GM21786 (cell line): ENCODE measurements around the gene TIA1.
"Not testable (repeated sequence)": the region's sequence is repeated elsewhere in the genome, so short reads cannot be mapped to it uniquely, and the experiment has no call there.

Experiments used
- ATAC-seq: cut with Tn5 transposase; IDR thresholded peaks from one replicate; pipeline ENCODE4 v1.9.1; 2021; ENCODE audit not compliant: unreplicated experiment

The TIA1 gene, protein sequence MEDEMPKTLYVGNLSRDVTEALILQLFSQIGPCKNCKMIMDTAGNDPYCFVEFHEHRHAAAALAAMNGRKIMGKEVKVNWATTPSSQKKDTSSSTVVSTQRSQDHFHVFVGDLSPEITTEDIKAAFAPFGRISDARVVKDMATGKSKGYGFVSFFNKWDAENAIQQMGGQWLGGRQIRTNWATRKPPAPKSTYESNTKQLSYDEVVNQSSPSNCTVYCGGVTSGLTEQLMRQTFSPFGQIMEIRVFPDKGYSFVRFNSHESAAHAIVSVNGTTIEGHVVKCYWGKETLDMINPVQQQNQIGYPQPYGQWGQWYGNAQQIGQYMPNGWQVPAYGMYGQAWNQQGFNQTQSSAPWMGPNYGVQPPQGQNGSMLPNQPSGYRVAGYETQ

DNA sequence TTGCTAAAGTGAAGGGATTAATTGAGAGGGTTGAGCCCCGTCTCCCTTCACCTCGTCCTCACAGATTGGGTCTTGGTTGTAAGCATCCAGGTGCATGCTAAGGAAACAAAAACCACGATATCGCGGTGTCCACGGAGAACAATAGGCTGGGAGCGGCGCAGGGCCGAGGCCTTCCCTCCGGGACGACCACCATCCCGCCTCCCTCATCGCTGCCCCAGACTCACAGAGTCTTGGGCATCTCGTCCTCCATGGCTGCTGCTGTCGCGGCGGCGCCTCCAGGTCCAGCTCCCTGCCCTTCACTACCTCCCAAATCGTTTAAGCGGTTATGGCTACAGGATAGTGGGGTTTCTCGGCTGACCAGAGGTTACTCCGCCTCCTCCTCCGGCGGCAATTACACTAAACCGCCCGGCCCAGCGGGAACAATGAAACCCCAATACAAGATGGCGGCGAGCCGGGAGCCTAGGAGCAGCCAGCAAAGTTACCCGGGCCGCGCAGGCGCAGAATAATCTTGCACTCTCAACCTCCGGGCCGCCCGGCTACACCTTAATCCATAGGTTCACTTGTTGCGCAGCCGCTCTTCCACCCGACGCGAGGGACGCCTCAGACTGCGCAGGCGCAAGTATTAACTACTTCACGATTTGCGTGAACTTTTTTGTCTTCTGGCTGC is at the start of gene TIA1:
Gene TIA1, minus strand, starts transcription at position 448 of the 667 bp plus-strand sequence. Its CDS starts 198 bp downstream, at position 250.
- peak; percentile 91 for ATAC-seq

DNA sequence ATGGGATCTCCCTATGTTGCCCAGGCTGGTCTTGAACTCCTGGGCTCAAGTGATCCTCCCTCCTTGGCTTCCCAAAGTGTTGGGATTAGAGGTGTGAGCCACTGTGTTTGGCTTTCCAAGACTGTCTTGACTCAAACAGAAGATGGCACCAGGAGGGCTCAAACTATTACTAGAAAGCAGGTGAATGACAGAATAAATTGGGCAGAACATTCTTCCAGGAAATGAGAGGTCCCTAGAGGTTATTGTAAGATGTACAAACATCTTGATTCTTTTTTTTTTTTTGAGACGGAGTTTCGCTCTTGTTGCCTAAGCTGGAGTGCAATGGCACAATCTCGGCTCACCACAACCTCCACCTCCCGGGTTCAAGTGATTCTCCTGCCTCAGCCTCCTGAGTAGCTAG is 49.4 kb upstream of the TIA1 start:
- not testable (repeated sequence) for ATAC-seq

DNA sequence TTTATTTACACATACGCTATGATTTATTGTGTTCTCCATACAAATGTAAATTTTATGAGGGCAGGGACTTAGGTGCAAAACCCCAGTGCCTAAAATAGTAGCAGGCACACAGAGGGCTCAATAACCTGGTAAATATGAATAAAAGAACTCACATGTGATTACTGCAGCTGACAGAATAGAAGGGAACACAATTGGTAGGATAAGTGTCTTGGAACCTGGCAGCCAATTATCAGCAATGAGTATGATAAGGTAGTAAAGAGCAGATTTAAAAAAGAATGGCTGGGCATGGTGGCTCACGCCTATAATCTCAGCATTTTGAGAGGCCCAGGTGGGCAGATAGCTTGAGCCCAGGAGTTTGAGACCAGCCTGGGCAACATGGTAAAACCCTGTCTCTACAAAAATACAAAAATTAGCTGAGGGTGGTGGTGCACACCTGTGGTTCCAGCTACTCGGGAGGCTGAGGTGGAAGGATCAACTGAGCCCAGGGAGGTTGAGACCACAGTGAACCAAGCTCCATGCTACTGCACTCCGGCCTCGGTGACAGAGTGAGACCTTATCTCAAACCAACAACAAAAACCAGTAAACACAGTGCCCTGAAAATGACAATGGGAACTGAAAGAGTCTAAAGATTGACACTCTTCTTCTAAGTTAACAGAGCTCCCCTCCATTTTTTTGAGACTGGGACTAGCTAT is 35.2 kb upstream of the TIA1 start:
- ATAC-seq, result no peak

DNA sequence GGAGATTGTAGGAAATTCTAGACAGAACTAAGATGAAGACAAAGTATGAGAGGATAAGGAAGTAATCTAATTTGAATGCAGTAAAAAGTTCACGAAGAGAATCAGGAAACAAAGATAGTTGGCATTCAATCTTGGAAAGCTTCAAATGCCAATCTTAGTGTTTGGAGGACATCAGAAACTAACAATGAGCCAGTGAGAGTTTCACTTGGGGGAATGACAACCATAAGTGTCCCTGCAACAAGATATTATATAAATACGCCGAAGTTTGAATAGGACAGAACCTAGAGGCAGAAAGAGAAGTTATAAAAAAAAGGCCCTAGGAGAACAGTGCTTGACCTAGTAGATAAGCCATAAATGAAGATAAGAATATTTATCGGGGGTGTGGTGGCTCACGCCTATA is 34.0 kb upstream of the TIA1 start:
- ATAC-seq, result no peak

DNA sequence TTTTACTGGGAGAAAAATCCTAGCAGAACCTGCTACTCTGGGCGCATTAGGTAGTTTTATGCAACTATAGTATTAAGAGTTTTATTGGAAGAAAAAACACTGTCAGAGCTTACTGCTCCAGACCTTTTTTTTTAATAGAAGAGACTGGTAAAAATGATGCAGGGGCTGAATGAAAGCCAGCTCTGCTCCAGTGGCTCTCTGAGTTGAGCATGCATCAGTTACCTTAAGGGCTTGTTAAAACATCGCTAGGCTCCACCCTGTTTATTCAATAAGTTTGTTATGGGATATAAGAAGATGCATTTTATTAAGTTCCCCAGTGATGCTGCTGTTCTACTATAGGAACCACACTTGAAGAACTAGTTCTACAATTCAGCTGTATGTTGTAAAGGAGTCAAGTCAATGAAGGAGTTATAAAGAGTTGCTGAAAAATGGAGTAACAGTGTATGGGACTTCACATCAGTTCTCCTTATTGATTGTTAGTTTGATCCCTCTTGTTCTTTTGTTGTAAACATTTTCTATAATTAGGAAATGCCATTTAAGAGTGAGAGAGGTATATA is 31.9 kb upstream of the TIA1 start:
- ATAC-seq, result no peak

DNA sequence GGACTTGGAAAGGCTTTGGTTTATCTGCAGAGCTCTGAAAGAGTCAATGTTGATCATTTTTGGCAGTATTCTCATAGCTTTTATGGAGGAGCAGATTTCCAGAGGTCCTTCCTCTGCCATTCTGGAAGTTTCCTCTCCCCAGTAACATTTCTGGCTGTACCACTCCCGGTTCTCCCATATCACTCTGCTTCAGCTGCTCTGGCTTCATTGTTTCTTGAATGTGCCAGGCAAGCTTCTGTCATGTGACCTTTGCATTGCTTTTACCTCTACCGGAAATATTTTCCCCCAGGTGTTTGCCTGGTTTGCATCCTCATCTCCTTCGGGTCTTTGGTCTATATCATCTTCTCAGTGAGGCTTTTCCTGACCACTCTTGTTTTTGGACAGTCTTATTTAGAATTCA is 21.9 kb upstream of the TIA1 start:
- no peak for ATAC-seq

DNA sequence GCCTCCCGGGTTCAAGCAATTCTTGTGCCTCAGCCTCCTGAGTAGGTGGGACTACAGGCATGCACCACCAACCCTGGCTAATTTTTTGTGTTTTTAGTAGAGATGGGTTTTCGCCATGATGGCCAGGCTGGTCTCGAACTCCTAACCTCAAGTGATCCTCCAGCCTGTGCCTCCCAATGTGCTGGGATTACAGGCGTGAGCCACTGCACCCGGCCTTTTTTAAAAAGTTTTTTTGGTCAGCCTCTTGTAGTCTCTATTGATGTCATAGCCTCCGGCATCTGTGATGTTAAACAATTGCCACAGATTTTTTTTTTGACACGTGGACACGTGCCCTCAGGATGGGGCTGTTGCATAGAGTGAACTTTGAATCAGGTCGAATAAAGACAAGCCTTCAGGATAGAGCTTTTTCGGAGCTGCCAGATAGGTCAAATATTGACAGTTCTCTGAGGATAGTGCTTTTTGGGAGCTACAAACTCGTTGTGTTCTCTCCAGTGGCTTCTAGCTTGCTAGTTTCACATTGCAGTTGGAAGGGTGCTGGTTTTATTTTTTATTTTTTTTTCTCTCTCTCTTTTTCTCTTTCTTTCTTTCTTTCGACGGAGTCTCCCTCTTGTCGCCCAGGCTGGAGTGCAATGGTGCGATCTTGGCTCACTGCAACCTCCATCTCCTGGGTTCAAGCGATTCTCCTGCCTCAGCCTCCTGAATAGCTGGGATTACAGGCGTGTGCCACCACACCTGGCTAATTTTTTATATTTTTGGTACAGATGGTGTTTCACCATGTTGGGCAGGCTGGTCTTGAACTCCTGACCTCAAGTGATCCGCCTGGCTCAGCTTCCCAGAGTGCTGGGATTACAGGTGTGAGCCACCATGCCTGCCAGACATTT is 21.2 kb upstream of the TIA1 start:
- not testable (repeated sequence) for ATAC-seq

DNA sequence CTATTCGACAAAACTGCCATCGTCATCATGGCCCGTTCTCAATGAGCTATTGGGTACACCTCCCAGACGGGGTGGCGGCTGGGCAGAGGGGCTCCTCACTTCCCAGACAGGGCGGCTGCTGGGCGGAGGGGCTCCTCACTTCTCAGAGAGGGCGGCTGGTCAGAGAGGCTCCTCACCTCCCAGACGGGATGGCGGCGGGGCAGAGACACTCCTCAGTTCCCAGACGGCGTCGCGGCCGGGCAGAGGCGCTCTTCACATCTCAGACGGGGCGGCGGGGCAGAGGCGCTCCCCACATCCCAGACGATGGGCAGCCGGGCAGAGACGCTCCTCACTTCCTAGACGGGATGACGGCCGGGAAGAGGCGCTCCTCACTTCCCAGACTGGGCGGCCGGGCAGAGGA is 18.5 kb upstream of the TIA1 start:
- not testable (repeated sequence) for ATAC-seq

DNA sequence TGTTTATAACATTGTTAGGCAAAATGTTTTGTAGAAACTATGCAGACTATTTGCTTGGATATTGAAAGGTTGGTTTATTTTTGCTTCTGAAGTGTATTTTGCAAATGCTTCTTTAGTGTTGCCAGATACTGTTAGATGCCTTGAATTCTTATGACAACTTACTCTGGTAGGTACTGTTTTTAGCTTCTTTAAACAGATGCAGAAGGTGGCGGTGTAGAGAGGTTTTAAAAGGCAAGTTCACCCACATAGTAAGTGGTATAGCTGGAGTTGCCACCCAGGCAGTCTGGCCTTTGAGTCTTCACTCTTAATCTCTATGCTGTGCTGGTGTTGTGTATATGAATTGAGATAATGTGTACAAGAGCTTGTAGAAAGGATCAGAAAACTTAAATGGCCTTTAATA is 13.1 kb upstream of the TIA1 start:
- ATAC-seq, result no peak

DNA sequence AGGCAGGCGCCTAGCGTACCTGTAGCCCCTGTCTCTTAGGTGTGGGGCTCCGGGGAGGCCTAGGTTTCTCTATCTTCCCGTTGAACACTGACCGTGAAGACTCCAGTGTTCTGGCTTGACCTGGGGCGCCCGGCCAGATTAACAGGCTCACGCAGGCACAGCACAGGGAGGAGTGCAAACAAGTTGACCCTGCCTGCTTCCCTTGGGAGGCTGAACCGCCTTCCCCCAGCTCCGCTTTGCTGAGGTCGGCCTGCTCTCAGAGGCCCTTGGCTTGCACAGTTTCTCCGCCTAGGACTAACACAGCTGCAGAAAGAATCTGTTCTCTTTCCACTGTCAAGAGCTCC is 10.1 kb upstream of the TIA1 start:
- peak; percentile 12 for ATAC-seq

DNA sequence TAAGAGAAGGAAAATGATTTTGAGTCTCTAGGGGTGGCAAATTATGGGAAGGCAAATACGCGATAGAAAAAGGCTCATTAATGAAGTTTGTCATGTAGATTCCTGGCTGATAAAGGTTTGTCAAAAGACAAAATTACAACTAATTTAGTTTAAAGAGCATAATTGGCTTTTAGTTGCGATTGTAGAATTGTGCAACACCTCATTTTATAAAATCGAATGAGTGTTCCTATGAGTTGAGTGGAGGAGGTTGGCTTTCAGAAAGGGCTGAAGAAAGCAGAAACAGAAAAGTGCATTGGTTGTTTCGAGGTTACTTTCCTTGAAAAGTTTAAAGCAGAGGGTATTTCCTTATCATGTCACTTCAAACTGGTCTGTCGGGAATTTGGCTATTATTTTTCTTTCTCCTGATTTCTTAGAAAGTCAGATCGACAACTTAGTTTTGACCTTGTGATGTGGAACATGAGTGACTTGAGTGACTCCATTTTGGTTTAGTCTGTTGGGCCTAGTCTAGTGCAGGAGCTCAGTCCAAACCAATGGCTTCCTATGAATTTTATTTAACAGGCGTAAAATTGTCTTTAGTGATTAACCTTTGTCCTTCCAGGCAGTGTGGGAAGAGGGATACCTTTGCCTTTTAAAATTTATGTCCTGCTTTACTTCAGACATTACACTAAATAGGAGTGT is 7.3 kb upstream of the TIA1 start:
- ATAC-seq, result no peak

DNA sequence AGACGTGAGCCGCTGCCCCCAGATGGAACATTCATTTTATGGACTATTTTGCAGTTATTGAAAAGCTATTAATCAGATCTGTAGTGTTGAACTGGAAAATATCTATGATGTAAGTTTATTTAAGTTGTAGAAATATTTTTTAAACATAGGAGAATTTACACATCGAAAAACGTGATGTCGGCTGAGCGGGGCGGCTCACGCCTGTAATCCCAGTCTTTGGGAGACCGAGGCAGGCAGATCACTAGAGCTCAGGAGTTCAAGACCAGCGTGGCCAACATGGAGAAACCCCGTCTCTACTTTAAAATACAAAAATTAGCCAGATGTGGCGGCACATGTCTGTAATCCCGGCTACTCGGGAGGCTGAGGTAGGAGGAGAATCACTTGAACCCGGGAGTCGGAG is 2.0 kb upstream of the TIA1 start:
- no peak for ATAC-seq

DNA sequence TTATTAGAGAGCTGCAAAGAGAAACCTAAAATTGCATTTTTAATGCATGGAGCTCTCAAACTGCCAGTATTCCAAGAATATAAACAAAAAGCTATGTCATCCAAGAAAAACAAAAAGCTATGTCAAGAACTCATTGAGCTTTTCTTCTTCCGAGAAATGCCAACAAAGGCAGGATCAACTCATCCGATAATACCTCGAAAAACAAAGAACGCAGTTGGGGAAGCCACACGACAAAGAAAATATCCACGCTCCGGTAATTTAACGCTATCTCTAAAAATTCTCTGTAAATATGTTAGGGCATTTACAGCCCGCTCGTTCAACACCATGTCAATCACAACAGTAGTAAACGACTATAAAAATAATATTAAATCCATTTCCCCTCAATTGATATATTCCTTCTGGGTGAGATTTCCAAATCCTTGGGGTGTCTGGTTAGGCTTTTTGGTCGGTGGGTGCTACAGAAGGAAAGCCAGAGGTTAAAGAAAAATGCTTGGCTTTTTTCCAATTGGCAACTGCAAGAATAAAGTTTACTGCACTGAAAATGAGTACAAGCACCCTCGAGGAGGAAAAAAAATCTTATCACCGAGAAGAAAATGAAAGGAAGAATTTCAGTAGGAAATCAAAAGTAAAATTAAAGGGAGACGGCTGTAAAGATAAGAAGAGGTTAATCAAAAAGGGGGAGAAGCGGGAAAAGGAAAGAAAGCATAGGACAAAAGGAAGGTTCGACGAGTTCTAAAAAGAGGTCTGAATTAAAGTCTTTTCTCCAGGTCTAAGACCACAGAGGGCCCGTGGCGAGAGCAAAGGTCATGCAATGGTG is 856 bp downstream of the TIA1 start:
- no peak for ATAC-seq

DNA sequence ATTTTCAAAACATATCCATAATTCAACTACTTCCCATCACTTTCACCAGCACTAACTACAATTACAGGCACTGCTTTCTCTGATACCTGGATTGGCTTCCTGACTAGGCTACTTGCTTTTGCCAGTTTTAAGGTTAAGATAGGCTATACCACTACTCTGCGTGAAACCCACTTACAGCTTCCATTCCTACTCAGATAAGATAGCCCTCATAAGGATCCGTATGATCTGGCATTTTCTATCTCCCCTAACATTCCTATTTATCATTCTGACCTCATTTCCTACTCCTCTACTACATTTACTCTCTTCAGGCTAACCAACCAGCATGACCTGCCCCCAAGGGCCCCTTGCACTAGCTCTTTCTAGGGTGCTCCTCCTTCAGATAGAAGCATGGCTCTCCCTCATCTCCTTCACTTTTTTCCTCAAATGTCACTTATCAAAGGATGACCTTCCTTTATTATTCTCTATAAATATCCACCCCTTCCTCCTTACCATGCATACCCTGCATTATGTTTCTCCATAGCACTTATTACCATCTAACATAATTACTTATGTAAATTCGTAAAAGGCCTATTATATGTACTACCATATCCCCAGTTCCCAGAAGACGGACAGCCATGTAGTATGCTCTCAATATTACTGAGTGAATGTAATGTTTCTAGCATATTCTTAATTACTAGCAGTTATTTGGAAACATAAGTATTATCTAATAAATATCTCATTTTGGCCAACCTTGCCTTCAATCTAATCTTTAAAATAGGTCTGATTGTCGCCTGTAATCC is 4.4 kb downstream of the TIA1 start:
- ATAC-seq, result no peak

DNA sequence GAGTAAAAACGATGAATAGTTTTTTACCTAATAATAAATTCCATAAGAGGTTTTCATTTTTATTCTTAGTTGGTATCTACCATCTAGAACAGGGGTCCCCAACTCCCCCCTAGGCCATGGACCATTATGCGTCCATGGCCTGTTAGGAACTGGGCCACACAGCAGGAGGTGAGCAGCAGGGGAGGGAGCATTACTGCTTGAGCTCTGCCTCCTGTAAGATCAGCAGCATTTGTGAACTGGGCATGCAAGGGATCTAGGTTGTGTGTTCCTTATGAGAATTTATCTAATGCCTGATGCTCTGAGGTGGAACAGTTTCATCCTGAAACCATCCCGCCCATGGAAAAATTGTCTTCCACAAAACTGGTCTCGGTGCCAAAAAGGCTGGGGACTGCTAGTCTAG is 5.9 kb downstream of the TIA1 start:
- ATAC-seq, result no peak

DNA sequence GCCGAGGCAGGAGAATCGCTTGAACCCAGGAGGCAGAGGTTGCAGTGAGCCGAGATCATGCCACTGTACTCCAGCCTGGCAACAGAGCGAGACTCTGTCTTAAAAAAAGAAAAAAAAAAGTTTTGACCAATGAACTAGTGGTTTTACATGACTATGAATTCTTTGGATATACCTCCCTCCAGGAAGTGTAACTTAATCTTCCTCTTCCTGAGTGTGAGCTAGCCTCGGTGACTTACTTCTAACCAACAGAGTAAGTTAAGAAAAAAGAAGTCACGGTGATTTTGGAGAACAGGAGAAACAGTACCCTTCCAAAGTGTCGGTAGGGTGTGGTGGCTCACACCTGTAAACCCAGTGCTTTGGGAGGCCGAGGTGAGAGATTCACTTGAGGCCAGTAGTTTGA is 7.1 kb downstream of the TIA1 start:
- ATAC-seq, result no peak

DNA sequence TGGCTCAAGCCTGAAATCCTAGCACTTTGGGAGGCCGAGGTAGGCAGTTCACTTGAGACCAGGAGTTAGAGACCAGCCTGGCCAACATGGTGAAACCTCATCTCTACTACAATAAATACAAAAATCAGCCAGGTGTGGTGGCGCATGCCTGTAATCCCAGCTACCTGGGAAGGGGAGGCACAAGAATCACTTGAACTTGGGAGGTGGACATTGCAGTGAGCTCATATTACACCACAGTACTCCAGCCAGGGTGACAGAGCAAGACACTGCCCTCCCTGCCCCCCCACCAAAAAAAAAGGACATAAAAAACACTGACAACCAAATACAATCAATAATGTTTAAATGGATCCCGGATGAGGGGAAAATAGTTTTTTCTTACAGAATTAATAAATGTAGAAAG is 7.8 kb downstream of the TIA1 start:
- no peak for ATAC-seq

DNA sequence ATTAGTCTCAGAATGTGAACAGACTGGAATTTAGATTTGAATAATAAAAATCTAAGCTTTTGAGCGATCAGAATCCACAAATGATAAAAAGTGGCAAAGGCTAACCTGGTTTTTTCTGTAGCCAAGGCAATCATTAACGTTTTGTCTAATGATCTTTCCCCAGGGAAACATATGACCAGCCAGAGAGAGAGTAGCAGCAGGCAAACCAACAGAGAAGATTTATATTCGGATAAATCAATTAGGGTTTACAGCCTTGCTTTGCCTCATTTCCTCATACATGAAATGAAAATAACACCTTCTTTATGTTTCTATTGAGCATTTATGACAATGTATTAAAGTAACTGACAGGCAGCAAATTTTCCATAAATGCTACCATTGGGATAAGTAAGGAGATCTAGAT is 14.5 kb downstream of the TIA1 start:
- ATAC-seq, result no peak

DNA sequence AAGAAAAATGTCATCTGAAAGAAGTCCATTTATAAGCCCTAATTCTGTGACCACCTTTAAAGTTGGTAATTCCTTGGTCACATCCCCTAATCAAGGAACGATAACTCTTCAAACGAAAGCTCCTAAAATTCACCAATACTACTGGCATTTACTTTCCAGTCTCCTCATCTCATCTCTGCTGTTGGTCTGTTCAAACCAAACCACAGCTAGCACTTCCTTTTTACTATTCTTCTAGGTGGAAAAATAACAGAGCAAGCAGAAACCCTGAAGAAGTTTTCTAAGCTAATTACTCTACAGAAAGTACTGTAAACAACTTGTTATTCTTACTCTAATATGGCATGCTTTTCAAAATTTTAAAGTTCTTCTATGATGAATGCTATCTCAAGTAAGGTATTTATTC is 21.6 kb downstream of the TIA1 start:
- no peak for ATAC-seq
